ENCODE results near the gene PRPF6. TPM values are rescaled to one million over a fixed set of nuclear protein-coding genes. Genes with fewer than 3 reads are reported as not detected.

PRPF6 gene
- total and polyA plus RNA-seq, 2 of the 13 experiments (the other 11 are each of a cell fraction or from before 2014, with no cell fraction given): 63.7 to 101 TPM

DNA sequence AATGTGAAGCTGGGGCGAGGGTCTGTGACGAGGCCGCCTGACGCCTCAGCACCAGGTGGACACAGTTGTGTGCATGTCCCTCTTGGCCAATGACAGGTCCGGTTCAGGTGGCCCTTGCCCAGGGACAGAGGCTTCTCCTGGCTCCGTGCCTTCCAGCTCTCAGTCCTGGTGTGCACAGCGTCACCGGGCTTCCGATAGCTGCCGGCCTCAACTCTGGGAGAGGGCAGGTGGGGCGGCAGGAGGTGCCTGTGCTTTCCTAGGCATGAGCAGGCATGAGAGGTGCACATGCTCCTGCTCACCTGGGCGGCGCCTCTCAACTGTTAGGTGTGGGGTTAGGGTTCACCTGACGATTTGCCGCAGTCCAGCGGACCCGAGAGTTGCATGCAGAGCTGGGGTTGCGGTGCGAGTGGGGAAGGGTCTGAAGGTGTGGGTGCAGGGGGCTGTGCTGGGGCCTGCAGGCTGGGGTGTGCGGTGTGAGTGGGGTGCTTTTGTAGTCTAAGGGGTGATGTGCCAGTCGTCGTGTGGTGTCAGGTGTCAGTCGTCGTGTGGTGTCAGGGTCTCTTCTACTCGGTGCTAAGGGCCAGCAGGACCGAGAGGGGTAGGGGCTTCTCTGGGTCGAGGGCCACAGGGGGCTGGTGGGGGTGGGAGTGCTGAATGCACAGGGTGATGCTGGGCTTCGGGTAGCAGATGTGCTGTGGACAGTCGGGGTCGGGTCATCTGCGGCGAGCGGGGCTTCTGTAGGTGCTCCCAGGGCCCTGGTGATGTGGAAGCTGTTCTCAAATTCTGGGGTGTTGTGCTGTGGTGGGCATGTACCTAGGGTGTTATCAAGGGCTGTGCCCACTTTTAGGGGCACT is 72.3 kb downstream of the PRPF6 start (continued):
- TF ChIP-seq AGO2 (optimal IDR thresholded peaks at IDR 0.05; ENCODE audit: low read depth, low read length) (peak; percentile 25), ATF1 (CRISPR knock-in tag; IDR thresholded peaks at IDR 0.05) (no peak), ZSCAN29 (CRISPR knock-in tag; conservative IDR thresholded peaks at IDR 0.05) (no peak; the same call in 1 of the 2 replicates), ZNF484 (CRISPR knock-in tag; IDR thresholded peaks at IDR 0.05; ENCODE audit: borderline replicate concordance, low read depth) (no peak), ZNF777 (CRISPR knock-in tag; IDR thresholded peaks at IDR 0.05) (0 out of 2 replicates have a peak, but pooled peaks have one; percentile 17), THAP7 (CRISPR knock-in tag; IDR thresholded peaks at IDR 0.05) (peak; percentile 96; the same call in 1 of the 2 replicates), HOXA3 (CRISPR knock-in tag; IDR thresholded peaks at IDR 0.05) (no peak), ZNF260 (CRISPR knock-in tag; IDR thresholded peaks at IDR 0.05; ENCODE audit: borderline replicate concordance, low read depth) (0 out of 2 replicates have a peak, but pooled peaks have one; percentile 32), NFKBIZ (CRISPR knock-in tag; IDR thresholded peaks at IDR 0.05) (no peak), PCBP2 (optimal IDR thresholded peaks at IDR 0.05; ENCODE audit: low read depth, low read length, poor library complexity, severe bottlenecking) (no peak), MYNN (CRISPR knock-in tag; IDR thresholded peaks at IDR 0.05; ENCODE audit: low read depth) (no peak), ZBTB37 (CRISPR knock-in tag; IDR thresholded peaks at IDR 0.05) (peak; percentile 66; the same call in 1 of the 2 replicates), ZNF234 (CRISPR knock-in tag; conservative IDR thresholded peaks at IDR 0.05) (no peak; the same call in 1 of the 2 replicates), ZFP82 (CRISPR knock-in tag; IDR thresholded peaks at IDR 0.05; ENCODE audit: borderline replicate concordance) (no peak), BHLHE40 (IDR thresholded peaks at IDR 0.05; ENCODE audit: low read length) (peak; percentile 34; the same call in 1 of the 2 replicates)
- TF ChIP-seq, protein P1, sequence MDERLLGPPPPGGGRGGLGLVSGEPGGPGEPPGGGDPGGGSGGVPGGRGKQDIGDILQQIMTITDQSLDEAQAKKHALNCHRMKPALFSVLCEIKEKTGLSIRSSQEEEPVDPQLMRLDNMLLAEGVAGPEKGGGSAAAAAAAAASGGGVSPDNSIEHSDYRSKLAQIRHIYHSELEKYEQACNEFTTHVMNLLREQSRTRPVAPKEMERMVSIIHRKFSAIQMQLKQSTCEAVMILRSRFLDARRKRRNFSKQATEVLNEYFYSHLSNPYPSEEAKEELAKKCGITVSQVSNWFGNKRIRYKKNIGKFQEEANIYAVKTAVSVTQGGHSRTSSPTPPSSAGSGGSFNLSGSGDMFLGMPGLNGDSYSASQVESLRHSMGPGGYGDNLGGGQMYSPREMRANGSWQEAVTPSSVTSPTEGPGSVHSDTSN (CRISPR knock-in tag; IDR thresholded peaks at IDR 0.05): no peak
- TF ChIP-seq, protein P2, sequence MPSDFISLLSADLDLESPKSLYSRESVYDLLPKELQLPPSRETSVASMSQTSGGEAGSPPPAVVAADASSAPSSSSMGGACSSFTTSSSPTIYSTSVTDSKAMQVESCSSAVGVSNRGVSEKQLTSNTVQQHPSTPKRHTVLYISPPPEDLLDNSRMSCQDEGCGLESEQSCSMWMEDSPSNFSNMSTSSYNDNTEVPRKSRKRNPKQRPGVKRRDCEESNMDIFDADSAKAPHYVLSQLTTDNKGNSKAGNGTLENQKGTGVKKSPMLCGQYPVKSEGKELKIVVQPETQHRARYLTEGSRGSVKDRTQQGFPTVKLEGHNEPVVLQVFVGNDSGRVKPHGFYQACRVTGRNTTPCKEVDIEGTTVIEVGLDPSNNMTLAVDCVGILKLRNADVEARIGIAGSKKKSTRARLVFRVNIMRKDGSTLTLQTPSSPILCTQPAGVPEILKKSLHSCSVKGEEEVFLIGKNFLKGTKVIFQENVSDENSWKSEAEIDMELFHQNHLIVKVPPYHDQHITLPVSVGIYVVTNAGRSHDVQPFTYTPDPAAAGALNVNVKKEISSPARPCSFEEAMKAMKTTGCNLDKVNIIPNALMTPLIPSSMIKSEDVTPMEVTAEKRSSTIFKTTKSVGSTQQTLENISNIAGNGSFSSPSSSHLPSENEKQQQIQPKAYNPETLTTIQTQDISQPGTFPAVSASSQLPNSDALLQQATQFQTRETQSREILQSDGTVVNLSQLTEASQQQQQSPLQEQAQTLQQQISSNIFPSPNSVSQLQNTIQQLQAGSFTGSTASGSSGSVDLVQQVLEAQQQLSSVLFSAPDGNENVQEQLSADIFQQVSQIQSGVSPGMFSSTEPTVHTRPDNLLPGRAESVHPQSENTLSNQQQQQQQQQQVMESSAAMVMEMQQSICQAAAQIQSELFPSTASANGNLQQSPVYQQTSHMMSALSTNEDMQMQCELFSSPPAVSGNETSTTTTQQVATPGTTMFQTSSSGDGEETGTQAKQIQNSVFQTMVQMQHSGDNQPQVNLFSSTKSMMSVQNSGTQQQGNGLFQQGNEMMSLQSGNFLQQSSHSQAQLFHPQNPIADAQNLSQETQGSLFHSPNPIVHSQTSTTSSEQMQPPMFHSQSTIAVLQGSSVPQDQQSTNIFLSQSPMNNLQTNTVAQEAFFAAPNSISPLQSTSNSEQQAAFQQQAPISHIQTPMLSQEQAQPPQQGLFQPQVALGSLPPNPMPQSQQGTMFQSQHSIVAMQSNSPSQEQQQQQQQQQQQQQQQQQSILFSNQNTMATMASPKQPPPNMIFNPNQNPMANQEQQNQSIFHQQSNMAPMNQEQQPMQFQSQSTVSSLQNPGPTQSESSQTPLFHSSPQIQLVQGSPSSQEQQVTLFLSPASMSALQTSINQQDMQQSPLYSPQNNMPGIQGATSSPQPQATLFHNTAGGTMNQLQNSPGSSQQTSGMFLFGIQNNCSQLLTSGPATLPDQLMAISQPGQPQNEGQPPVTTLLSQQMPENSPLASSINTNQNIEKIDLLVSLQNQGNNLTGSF (CRISPR knock-in tag; IDR thresholded peaks at IDR 0.05): peak; percentile 86; the same call in 1 of the 2 replicates
- TF ChIP-seq, protein P3, sequence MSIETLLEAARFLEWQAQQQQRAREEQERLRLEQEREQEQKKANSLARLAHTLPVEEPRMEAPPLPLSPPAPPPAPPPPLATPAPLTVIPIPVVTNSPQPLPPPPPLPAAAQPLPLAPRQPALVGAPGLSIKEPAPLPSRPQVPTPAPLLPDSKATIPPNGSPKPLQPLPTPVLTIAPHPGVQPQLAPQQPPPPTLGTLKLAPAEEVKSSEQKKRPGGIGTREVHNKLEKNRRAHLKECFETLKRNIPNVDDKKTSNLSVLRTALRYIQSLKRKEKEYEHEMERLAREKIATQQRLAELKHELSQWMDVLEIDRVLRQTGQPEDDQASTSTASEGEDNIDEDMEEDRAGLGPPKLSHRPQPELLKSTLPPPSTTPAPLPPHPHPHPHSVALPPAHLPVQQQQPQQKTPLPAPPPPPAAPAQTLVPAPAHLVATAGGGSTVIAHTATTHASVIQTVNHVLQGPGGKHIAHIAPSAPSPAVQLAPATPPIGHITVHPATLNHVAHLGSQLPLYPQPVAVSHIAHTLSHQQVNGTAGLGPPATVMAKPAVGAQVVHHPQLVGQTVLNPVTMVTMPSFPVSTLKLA (IDR thresholded peaks at IDR 0.05): no peak

All from HepG2 (cell line).